Central memory CD8-positive, alpha-beta T cell (primary cell): ENCODE results near the gene CHSY3.

Experiments
- ATAC-seq: fragments of 150-1000 bp; cut with Tn5 transposase; replicated peaks from 2 replicates; pipeline ENCODE4 v1.10.0; 2022; ENCODE audit warnings: mild to moderate bottlenecking, moderate FRiP score, moderate number of reproducible peaks; ENCODE audit not compliant: poor library complexity, severe bottlenecking; ENCODE audit errors: extremely low read depth
- DNase-seq, 2 donors: peaks; one replicate each; pipeline ENCODE4 v3.0.0; 2021; ENCODE audit warnings: low spot score in 2 of 2
- H3K27ac Mint-ChIP-seq: one replicate; pipeline ENCODE4 v1.8.0; 2022; ENCODE audit warnings: low read depth, mild to moderate bottlenecking, moderate library complexity, mixed read lengths
- H3K27me3 Mint-ChIP-seq: one replicate; pipeline ENCODE4 v1.8.0; 2022; ENCODE audit warnings: mixed read lengths
- H3K36me3 Mint-ChIP-seq: one replicate; pipeline ENCODE4 v1.8.0; 2022; ENCODE audit warnings: mild to moderate bottlenecking, moderate library complexity, mixed read lengths; ENCODE audit not compliant: insufficient read depth
- H3K4me1 Mint-ChIP-seq: one replicate; pipeline ENCODE4 v1.8.0; 2022; ENCODE audit warnings: mixed read lengths
- H3K4me3 Mint-ChIP-seq: one replicate; pipeline ENCODE4 v1.8.0; 2022; ENCODE audit warnings: mild to moderate bottlenecking, moderate library complexity, mixed read lengths
- H3K9me3 Mint-ChIP-seq: one replicate; pipeline ENCODE4 v1.8.0; 2022; ENCODE audit warnings: mixed read lengths

Gene CHSY3

DNA sequence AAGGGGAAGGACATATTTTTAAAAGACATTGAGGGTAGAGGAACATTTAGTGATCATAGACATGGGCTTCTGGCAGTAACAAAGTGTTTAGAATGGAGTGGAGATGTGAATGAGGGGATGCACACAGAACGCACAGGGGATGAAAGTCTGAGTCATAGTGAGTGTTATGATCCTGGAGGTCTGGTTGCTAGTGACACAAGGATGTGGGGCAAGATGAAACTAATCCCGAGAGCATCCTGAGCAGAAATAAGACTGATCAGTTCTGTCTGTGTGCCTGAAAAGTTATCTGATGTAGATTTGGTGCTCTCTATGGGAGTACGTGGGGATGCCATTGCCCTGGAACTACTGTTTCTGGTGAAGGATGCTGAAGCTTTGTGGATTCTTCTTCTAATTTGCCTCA is 141.1 kb downstream of the CHSY3 start:
- no peak overlapping the region for H3K27ac Mint-ChIP-seq
- ATAC-seq: no peak
- no peaks in the 10 kb centered on the region for H3K27me3 Mint-ChIP-seq
- peaks cover 9% of the 10 kb centered on the region for H3K9me3 Mint-ChIP-seq
- DNase-seq: no peak
- H3K4me3 Mint-ChIP-seq: no peak overlapping the region
- no peaks in the 10 kb centered on the region for H3K4me1 Mint-ChIP-seq
- H3K36me3 Mint-ChIP-seq: no peaks in the 10 kb centered on the region

DNA sequence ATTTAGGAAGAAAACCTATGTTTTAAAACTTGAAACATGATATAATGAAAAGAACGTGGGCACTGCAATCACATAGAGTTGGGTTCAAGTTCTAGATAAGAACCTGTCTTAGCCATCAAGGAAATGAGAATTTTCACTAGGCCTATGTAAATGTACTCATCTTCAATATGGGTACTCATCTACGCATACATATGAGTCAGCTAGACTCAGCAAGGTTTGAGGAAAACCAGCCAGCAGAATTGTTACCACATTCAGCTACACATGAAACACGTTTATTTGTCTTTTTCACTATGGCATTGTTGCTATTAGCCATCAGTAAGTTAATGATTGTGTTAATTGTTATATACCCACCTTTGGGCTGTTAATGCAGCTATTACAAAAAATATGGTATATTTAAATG is 146.3 kb downstream of the CHSY3 start:
- no peak for DNase-seq
- no peak overlapping the region for H3K4me3 Mint-ChIP-seq
- H3K27ac Mint-ChIP-seq: no peak overlapping the region
- no peaks in the 10 kb centered on the region for H3K9me3 Mint-ChIP-seq
- H3K27me3 Mint-ChIP-seq: no peaks in the 10 kb centered on the region
- ATAC-seq: no peak
- no peaks in the 10 kb centered on the region for H3K36me3 Mint-ChIP-seq
- H3K4me1 Mint-ChIP-seq: no peaks in the 10 kb centered on the region

DNA sequence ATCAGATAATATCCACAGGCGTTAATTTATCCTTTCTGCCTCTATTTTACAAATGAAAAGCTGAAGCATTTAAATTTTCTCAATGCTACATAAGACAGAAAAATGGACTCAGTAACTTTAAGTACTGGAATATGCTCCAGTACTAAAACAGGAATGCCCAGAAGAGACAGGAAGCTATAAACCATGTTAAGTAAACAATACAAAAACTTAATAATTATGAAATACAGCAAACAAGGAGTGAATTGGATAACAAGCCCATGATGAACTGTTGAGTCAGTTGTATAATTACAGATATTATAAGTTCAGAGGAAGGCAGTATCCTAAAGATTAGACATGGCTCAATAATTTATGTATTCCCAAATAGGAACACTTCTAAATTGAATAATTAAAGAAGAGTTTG is 148.5 kb downstream of the CHSY3 start:
- Mint-ChIP-seq H3K36me3 (no peaks in the 10 kb centered on the region), H3K27me3 (no peaks in the 10 kb centered on the region), H3K4me3 (no peak overlapping the region), H3K9me3 (no peaks in the 10 kb centered on the region), H3K27ac (no peak overlapping the region), H3K4me1 (no peaks in the 10 kb centered on the region)
- DNase-seq (no peak), ATAC-seq (no peak)

DNA sequence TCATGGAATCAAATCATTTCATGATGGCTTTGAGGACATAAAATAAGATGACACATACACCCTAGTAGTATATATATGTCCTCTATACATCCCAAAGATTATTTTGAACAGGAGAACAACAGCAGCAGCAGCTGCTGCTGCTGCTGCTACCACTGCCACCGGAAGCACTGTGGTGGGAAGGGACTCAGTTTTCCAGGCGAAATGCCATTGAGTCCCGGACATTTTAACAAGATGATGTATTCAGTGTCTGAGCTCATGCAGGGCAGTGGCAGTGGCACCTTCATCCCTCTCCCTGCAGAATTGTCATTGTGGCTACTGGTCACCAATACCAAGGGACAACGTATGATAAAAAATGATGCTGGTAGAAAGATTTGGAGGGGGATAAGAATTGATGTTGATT is 151.3 kb downstream of the CHSY3 start:
- H3K9me3 Mint-ChIP-seq: peaks cover 8% of the 10 kb centered on the region
- H3K27me3 Mint-ChIP-seq: peaks cover 8% of the 10 kb centered on the region
- DNase-seq (no peak), ATAC-seq (no peak)
- H3K36me3 Mint-ChIP-seq: no peaks in the 10 kb centered on the region
- H3K27ac Mint-ChIP-seq: no peak overlapping the region
- H3K4me1 Mint-ChIP-seq: no peaks in the 10 kb centered on the region
- no peak overlapping the region for H3K4me3 Mint-ChIP-seq

DNA sequence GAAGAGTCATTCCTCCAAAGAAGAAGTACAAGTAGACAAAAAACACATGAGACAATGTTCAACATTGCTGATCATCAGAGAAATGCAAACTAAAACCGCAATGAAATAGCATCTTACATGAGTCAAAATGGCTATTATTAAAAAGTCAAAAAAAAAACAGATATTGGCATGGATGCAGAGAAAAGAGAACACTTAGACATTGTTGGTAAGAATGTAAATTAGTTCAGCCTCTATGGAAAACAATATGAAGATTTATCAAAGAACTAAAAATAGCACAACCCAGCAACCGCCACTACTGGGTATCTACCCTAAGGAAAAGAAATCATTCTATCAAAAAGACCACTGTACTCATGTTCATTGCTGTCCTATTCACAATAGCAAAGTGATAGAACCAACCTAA is 157.5 kb downstream of the CHSY3 start:
- no peaks in the 10 kb centered on the region for H3K4me1 Mint-ChIP-seq
- ATAC-seq (no peak), DNase-seq (no peak)
- no peak overlapping the region for H3K4me3 Mint-ChIP-seq
- H3K9me3 Mint-ChIP-seq: peaks cover 9% of the 10 kb centered on the region
- peaks cover 8% of the 10 kb centered on the region for H3K27me3 Mint-ChIP-seq
- H3K27ac Mint-ChIP-seq: no peak overlapping the region
- H3K36me3 Mint-ChIP-seq: peaks cover 2% of the 10 kb centered on the region

GRCh38 chr5:130063603-130064002 is 159.3 kb downstream of the CHSY3 start:
- Mint-ChIP-seq H3K27me3 (peaks cover 8% of the 10 kb centered on the region), H3K4me3 (no peak overlapping the region), H3K27ac (no peak overlapping the region), H3K9me3 (peaks cover 9% of the 10 kb centered on the region), H3K4me1 (no peaks in the 10 kb centered on the region), H3K36me3 (peaks cover 2% of the 10 kb centered on the region)
- DNase-seq (no peak), ATAC-seq (no peak)

DNA sequence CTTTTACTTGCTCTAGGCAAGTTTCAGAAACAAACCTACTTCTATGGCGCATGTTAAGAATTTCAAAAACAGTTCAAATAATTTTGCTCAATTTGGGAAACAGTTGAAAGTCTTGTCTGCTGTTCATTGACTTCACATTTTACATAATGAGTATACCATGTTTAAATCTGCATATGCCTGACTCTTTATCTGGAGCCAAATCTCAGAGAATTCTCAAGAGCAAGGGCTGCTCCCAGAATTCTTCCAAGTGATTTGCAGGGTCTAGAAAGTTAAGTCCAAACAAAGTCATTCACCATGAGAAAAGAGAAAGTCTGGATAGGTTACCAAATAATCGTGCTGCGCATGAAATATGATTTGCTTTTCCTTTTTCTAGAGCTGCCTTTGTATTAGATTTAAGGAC is 160.2 kb downstream of the CHSY3 start:
- Mint-ChIP-seq H3K27me3 (peaks cover 8% of the 10 kb centered on the region), H3K4me1 (no peaks in the 10 kb centered on the region), H3K27ac (no peak overlapping the region), H3K4me3 (no peak overlapping the region), H3K9me3 (peaks cover 9% of the 10 kb centered on the region), H3K36me3 (peaks cover 2% of the 10 kb centered on the region)
- DNase-seq (no peak), ATAC-seq (no peak)

GRCh38 chr5:130065617-130066016 is 161.4 kb downstream of the CHSY3 start:
- H3K4me1 Mint-ChIP-seq: no peaks in the 10 kb centered on the region
- DNase-seq: no peak
- no peaks in the 10 kb centered on the region for H3K27me3 Mint-ChIP-seq
- no peak for ATAC-seq
- no peak overlapping the region for H3K4me3 Mint-ChIP-seq
- peaks cover 3% of the 10 kb centered on the region for H3K36me3 Mint-ChIP-seq
- H3K27ac Mint-ChIP-seq: no peak overlapping the region
- peaks cover under 1% of the 10 kb centered on the region for H3K9me3 Mint-ChIP-seq

GRCh38 chr5:130066644-130067043 is 162.4 kb downstream of the CHSY3 start:
- DNase-seq (no peak), ATAC-seq (no peak)
- H3K4me1 Mint-ChIP-seq: no peaks in the 10 kb centered on the region
- no peak overlapping the region for H3K27ac Mint-ChIP-seq
- no peaks in the 10 kb centered on the region for H3K27me3 Mint-ChIP-seq
- no peaks in the 10 kb centered on the region for H3K9me3 Mint-ChIP-seq
- H3K4me3 Mint-ChIP-seq: no peak overlapping the region
- H3K36me3 Mint-ChIP-seq: peaks cover 3% of the 10 kb centered on the region

- Mint-ChIP-seq H3K36me3 (peaks cover 3% of the 10 kb centered on the region), H3K9me3 (no peaks in the 10 kb centered on the region), H3K27ac (no peak overlapping the region), H3K4me1 (no peaks in the 10 kb centered on the region), H3K4me3 (no peak overlapping the region), H3K27me3 (no peaks in the 10 kb centered on the region)
- no peak for ATAC-seq
- DNase-seq: no peak
Measured at GRCh38 chr5:130067364-130067763, 163.1 kb downstream of the CHSY3 start.

DNA sequence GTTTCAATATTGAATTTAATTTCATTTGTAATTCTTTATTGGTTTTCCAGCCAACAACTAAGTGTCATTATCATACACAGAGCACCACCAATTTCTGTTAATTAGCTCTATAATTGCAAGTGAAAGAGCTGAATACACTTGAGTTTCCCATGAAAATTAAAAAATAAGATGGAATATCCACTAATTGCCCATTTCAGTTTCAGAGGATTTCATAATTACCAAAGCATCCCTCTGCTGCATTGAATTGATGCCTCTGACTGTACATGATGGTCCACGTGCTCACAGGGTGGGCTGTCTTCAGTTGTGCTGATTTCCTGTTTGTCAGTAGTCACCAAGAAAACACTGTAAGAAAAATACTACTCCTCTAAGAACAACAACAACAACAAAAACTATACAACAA is 163.8 kb downstream of the CHSY3 start:
- H3K27ac Mint-ChIP-seq: no peak overlapping the region
- DNase-seq (no peak), ATAC-seq (no peak)
- peaks cover 3% of the 10 kb centered on the region for H3K36me3 Mint-ChIP-seq
- H3K4me1 Mint-ChIP-seq: no peaks in the 10 kb centered on the region
- no peak overlapping the region for H3K4me3 Mint-ChIP-seq
- H3K9me3 Mint-ChIP-seq: no peaks in the 10 kb centered on the region
- H3K27me3 Mint-ChIP-seq: no peaks in the 10 kb centered on the region

- no peaks in the 10 kb centered on the region for H3K4me1 Mint-ChIP-seq
- H3K27me3 Mint-ChIP-seq: no peaks in the 10 kb centered on the region
- no peak overlapping the region for H3K27ac Mint-ChIP-seq
- peaks cover 1% of the 10 kb centered on the region for H3K36me3 Mint-ChIP-seq
- no peak for DNase-seq
- no peak for ATAC-seq
- H3K9me3 Mint-ChIP-seq: no peaks in the 10 kb centered on the region
- H3K4me3 Mint-ChIP-seq: no peak overlapping the region
Measured at GRCh38 chr5:130068988-130069387, 164.7 kb downstream of the CHSY3 start.

GRCh38 chr5:130074820-130075219 is 170.6 kb downstream of the CHSY3 start:
- no peak for ATAC-seq
- no peak for DNase-seq
- Mint-ChIP-seq H3K9me3 (no peaks in the 10 kb centered on the region), H3K27me3 (no peaks in the 10 kb centered on the region), H3K4me1 (no peaks in the 10 kb centered on the region), H3K27ac (no peak overlapping the region), H3K36me3 (no peaks in the 10 kb centered on the region), H3K4me3 (no peak overlapping the region)

GRCh38 chr5:130077007-130077406 is 172.7 kb downstream of the CHSY3 start:
- peaks cover 1% of the 10 kb centered on the region for H3K36me3 Mint-ChIP-seq
- no peak overlapping the region for H3K4me3 Mint-ChIP-seq
- no peak overlapping the region for H3K27ac Mint-ChIP-seq
- DNase-seq: no peak
- H3K4me1 Mint-ChIP-seq: no peaks in the 10 kb centered on the region
- no peaks in the 10 kb centered on the region for H3K9me3 Mint-ChIP-seq
- H3K27me3 Mint-ChIP-seq: no peaks in the 10 kb centered on the region
- ATAC-seq: no peak
